OCI-LY1 (cell line): ENCODE measurements around the gene FKBP15.

Experiments used
- H2AFZ ChIP-seq: fragments of 200-600 bp; sonication (generic), shearing (Covaris generic); 2 replicates; pipeline ENCODE4 v1.6.0; 2014; ENCODE audit warnings: antibody characterized with exemption, mild to moderate bottlenecking, low read length
- H3F3A ChIP-seq: fragments of 200-600 bp; sonication (generic), shearing (Covaris generic); 2 replicates; pipeline ENCODE4 v1.6.0; 2014; ENCODE audit warnings: mild to moderate bottlenecking, antibody characterized with exemption, low read length, moderate library complexity; ENCODE audit not compliant: insufficient read depth
- H3K27ac ChIP-seq: fragments of 200-600 bp; sonication (generic); 2 replicates; pipeline ENCODE4 v1.5.1; 2014; ENCODE audit warnings: low read length, mixed run types, mild to moderate bottlenecking, low read depth; ENCODE audit not compliant: poor library complexity, severe bottlenecking
- H3K27me3 ChIP-seq: fragments of 200-600 bp; sonication (generic); 2 replicates; pipeline ENCODE4 v1.6.0; 2014; ENCODE audit warnings: antibody characterized with exemption, mild to moderate bottlenecking, low read length, moderate library complexity; ENCODE audit not compliant: insufficient read depth
- H3K36me3 ChIP-seq: fragments of 200-600 bp; sonication (generic); 2 replicates; pipeline ENCODE4 v1.6.1; 2014; ENCODE audit warnings: mild to moderate bottlenecking, antibody characterized with exemption, low read length, moderate library complexity, mixed read lengths; ENCODE audit not compliant: insufficient read depth
- H3K4me1 ChIP-seq: fragments of 200-600 bp; sonication (generic); 2 replicates; pipeline ENCODE4 v1.5.1; 2014; ENCODE audit warnings: mild to moderate bottlenecking, low read length, moderate library complexity; ENCODE audit not compliant: insufficient read depth, severe bottlenecking
- H3K4me2 ChIP-seq: fragments of 200-600 bp; sonication (generic), shearing (Covaris generic); 2 replicates; pipeline ENCODE4 v1.6.1; 2014; ENCODE audit warnings: low read length
- H3K4me3 ChIP-seq: fragments of 200-600 bp; sonication (generic); 2 replicates; pipeline ENCODE4 v1.5.1; 2014; ENCODE audit warnings: low read length, low read depth, mild to moderate bottlenecking, mixed read lengths; ENCODE audit not compliant: poor library complexity, severe bottlenecking
- H3K79me2 ChIP-seq: fragments of 200-600 bp; shearing (Covaris generic); 2 replicates; pipeline ENCODE4 v1.6.1; 2016; ENCODE audit warnings: mixed run types, low read length, mixed read lengths; ENCODE audit not compliant: insufficient read depth
- H3K9ac ChIP-seq: fragments of 200-600 bp; sonication (generic), shearing (Covaris generic); 2 replicates; pipeline ENCODE4 v1.6.1; 2014; ENCODE audit warnings: mild to moderate bottlenecking, low read length, mixed read lengths
- H3K9me2 ChIP-seq: fragments of 200-600 bp; sonication (generic), shearing (Covaris generic); 2 replicates; pipeline ENCODE4 v1.6.1; 2014; ENCODE audit warnings: low read depth, mild to moderate bottlenecking, low read length, mixed read lengths
- H3K9me3 ChIP-seq: fragments of 200-600 bp; shearing (Covaris generic); 2 replicates; pipeline ENCODE4 v1.6.1; 2014; ENCODE audit warnings: low read length, mixed read lengths
- H4K20me1 ChIP-seq: fragments of 200-600 bp; sonication (generic), shearing (Covaris generic); 2 replicates; pipeline ENCODE4 v1.6.0; 2016; ENCODE audit warnings: mild to moderate bottlenecking, low read length; ENCODE audit not compliant: insufficient read depth
- EZH2 ChIP-seq: fragments of 200-600 bp; sonication (generic), shearing (Covaris generic); IDR thresholded peaks from 2 replicates; pipeline ENCODE4 v1.8.0; 2017; ENCODE audit warnings: borderline replicate concordance, mixed run types, mild to moderate bottlenecking, antibody characterized with exemption, low read length, moderate library complexity, mixed read lengths
- TF ChIP-seq, protein P1 (sequence below): fragments of 200-600 bp; sonication (generic), shearing (Covaris generic); IDR thresholded peaks from 2 replicates; pipeline ENCODE4 v1.5.1; 2017; ENCODE audit warnings: mild to moderate bottlenecking, antibody characterized with exemption, low read length, moderate library complexity, mixed read lengths

The FKBP15 gene

GRCh38 chr9:113131689-113132151, 89.4 kb downstream of the FKBP15 start:
- no peaks in the 10 kb centered on the region for H3K27me3 ChIP-seq

DNA sequence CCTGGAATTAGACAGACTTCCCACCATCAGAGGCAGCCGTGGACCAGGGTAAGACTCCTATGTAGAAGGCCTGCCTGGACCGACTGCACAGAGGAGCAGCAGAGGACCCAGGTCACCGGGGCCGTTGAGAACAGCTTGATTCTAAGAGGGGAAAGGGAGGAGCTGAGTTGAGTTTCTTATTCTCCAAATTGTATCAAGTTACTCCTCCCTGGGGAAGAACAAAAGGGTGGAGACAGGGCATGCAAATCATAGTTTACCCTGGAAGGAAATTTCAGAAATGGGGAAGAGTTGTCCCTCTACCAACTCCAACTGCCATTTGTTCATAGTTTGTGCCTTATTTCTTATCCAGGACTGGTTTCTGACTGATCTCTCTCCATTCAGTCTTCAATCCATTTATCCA, 91.2 kb downstream of the FKBP15 start:
- no peaks in the 10 kb centered on the region for H3F3A ChIP-seq
- no peak overlapping the region for H3K27ac ChIP-seq
- H3K4me3 ChIP-seq = no peak overlapping the region
- H3K9me3 ChIP-seq = no peaks in the 10 kb centered on the region
- H3K4me1 ChIP-seq = no peaks in the 10 kb centered on the region
- no peak overlapping the region for H3K4me2 ChIP-seq
- TF ChIP-seq, protein P1, sequence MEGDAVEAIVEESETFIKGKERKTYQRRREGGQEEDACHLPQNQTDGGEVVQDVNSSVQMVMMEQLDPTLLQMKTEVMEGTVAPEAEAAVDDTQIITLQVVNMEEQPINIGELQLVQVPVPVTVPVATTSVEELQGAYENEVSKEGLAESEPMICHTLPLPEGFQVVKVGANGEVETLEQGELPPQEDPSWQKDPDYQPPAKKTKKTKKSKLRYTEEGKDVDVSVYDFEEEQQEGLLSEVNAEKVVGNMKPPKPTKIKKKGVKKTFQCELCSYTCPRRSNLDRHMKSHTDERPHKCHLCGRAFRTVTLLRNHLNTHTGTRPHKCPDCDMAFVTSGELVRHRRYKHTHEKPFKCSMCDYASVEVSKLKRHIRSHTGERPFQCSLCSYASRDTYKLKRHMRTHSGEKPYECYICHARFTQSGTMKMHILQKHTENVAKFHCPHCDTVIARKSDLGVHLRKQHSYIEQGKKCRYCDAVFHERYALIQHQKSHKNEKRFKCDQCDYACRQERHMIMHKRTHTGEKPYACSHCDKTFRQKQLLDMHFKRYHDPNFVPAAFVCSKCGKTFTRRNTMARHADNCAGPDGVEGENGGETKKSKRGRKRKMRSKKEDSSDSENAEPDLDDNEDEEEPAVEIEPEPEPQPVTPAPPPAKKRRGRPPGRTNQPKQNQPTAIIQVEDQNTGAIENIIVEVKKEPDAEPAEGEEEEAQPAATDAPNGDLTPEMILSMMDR = no peak
- H4K20me1 ChIP-seq = no peaks in the 10 kb centered on the region
- no peaks in the 10 kb centered on the region for H3K27me3 ChIP-seq
- no peaks in the 10 kb centered on the region for H3K36me3 ChIP-seq
- no peak overlapping the region for H2AFZ ChIP-seq
- no peaks in the 10 kb centered on the region for H3K9me2 ChIP-seq
- H3K9ac ChIP-seq = no peak overlapping the region
- H3K79me2 ChIP-seq = no peaks in the 10 kb centered on the region

More at GRCh38 chr9:113131689-113132151, 89.4 kb downstream of the FKBP15 start:
- H3F3A ChIP-seq = no peaks in the 10 kb centered on the region
- H3K27ac ChIP-seq = no peak overlapping the region
- no peaks in the 10 kb centered on the region for H4K20me1 ChIP-seq
- H3K4me2 ChIP-seq = no peak overlapping the region
- no peaks in the 10 kb centered on the region for H3K36me3 ChIP-seq
- no peaks in the 10 kb centered on the region for H3K9me2 ChIP-seq
- no peak overlapping the region for H3K4me3 ChIP-seq
- no peak for TF ChIP-seq EZH2
- TF ChIP-seq, protein P1 = no peak
- no peaks in the 10 kb centered on the region for H3K79me2 ChIP-seq
- no peaks in the 10 kb centered on the region for H3K9me3 ChIP-seq
- H2AFZ ChIP-seq = no peak overlapping the region
- H3K4me1 ChIP-seq = no peaks in the 10 kb centered on the region
- no peak overlapping the region for H3K9ac ChIP-seq

- TF ChIP-seq, protein P1 = no peak
- TF ChIP-seq EZH2 = no peak
- Histone ChIP-seq H3K4me1 (no peaks in the 10 kb centered on the region), H3K27ac (no peak overlapping the region), H3K9me2 (no peaks in the 10 kb centered on the region), H3K79me2 (no peaks in the 10 kb centered on the region), H3K9me3 (no peaks in the 10 kb centered on the region), H3K4me2 (no peak overlapping the region), H3F3A (no peaks in the 10 kb centered on the region), H3K9ac (no peak overlapping the region), H3K27me3 (no peaks in the 10 kb centered on the region), H4K20me1 (no peaks in the 10 kb centered on the region), H3K4me3 (no peak overlapping the region), H3K36me3 (no peaks in the 10 kb centered on the region), H2AFZ (no peak overlapping the region)
Measured at GRCh38 chr9:113129466-113129865, 91.6 kb downstream of the FKBP15 start.
